K562 (cell line): ENCODE measurements around the gene POR. TPM values are rescaled to one million over a fixed set of nuclear protein-coding genes. Genes with fewer than 3 reads are reported as not detected.

ENCODE experiments used
- ATAC-seq: fragments of 200-7000 bp; cut with Tn5 transposase; 3 replicates; pipeline ENCODE4 v1.9.1; 2020; ENCODE audit warnings: moderate library complexity
- BruUV-seq: library from RNA; stranded (reverse); fragments of 400-500 nt; replicated peaks from 2 replicates; lab custom pipeline; 2021; lab: Mats Ljungman, UMichigan
- CTCF ChIA-PET: fragments of 300-600 bp; formaldehyde crosslinking; extraction: SDS; loops from one replicate; lab custom pipeline; 2021; ENCODE audit warnings: low intra/inter-chr PET ratio; lab: Yijun Ruan, JAX
- POLR2A ChIA-PET: fragments of 300-600, 350-650 bp; sonication (Branson Sonifier 250); formaldehyde crosslinking; extraction: SDS; loops from one replicate; lab custom pipeline; 2021; ENCODE audit warnings: antibody characterized with exemption, inconsistent platforms; lab: Yijun Ruan, JAX
- DNase-seq, 4 experiments: peaks; one replicate each; pipeline versions ENCODE4 v3.0.0 to v3.0.0-alpha.2; 2011 to 2018; ENCODE audit warnings: low spot score in 3 of 4, mixed read lengths in 3 of 4; ENCODE audit errors: extremely low read depth in 1 of 4
- FAIRE-seq: peaks from 2 replicates; lab custom pipeline; 2011; peaks lifted over from hg19 to GRCh38; lab: Jason Lieb, UNC
- H2AFZ ChIP-seq: 2 replicates; pipeline ENCODE4 v1.6.0; 2011; ENCODE audit warnings: low read depth, low read length, control low read depth, inconsistent platforms
- H3K27ac ChIP-seq: fragments of 200-600 bp; 3 replicates; pipeline ENCODE4 v1.8.0; 2011; ENCODE audit warnings: low read depth, mild to moderate bottlenecking, control low read depth, inconsistent platforms, low read length, moderate library complexity, mixed read lengths; ENCODE audit errors: extremely low read depth
- H3K27me3 ChIP-seq, 2 experiments: fragments of 300-600 bp in 1 of 2; 2 replicates in 1 of 2; 3 replicates in 1 of 2; pipeline versions ENCODE4 v1.6.0 to v1.8.0; 2011; ENCODE audit warnings: inconsistent platforms in 2 of 2, low read length in 2 of 2, mild to moderate bottlenecking in 1 of 2, mixed read lengths in 1 of 2, moderate library complexity in 1 of 2; ENCODE audit not compliant: control insufficient read depth in 2 of 2, insufficient read depth in 2 of 2
- H3K36me3 ChIP-seq: fragments of 300-600 bp; 3 replicates; pipeline ENCODE4 v1.8.0; 2011; ENCODE audit warnings: mild to moderate bottlenecking, low read length, inconsistent platforms; ENCODE audit not compliant: control insufficient read depth, insufficient read depth
- H3K4me1 ChIP-seq, 2 experiments: fragments of 200-600 bp in 1 of 2; replicated peaks in 1 of 2; 2 replicates in 1 of 2; 3 replicates in 1 of 2; pipeline versions ENCODE4 v1.5.1 to v1.8.0; 2011; ENCODE audit warnings: inconsistent platforms in 2 of 2, low read length in 2 of 2, mild to moderate bottlenecking in 1 of 2, mixed read lengths in 1 of 2, moderate library complexity in 1 of 2; ENCODE audit not compliant: control insufficient read depth in 2 of 2, insufficient read depth in 2 of 2
- H3K4me2 ChIP-seq: 2 replicates; pipeline ENCODE4 v1.6.1; 2011; ENCODE audit warnings: low read length, control low read depth, inconsistent platforms, mixed read lengths; ENCODE audit not compliant: insufficient read depth
- H3K4me3 ChIP-seq: fragments of 200-600 bp; sonication (generic), shearing (Covaris generic); 2 replicates; pipeline ENCODE4 v1.5.1; 2016; ENCODE audit warnings: control low read depth, inconsistent platforms
- H3K79me2 ChIP-seq: fragments of 200-600 bp; 3 replicates; pipeline ENCODE4 v1.8.0; 2011; ENCODE audit warnings: low read length, inconsistent platforms; ENCODE audit not compliant: control insufficient read depth, insufficient read depth
- H3K9ac ChIP-seq, 2 experiments: 2 replicates each; pipeline versions ENCODE4 v1.6.0 to v1.6.1; 2011; ENCODE audit warnings: low read depth in 2 of 2, low read length in 2 of 2, control low read depth in 1 of 2, inconsistent platforms in 1 of 2, mild to moderate bottlenecking in 1 of 2, mixed read lengths in 1 of 2; ENCODE audit not compliant: insufficient read depth in 1 of 2
- H3K9me1 ChIP-seq: one replicate; pipeline ENCODE4 v1.6.0; 2011; ENCODE audit warnings: inconsistent platforms, mild to moderate bottlenecking, low read length, moderate library complexity; ENCODE audit not compliant: control insufficient read depth, insufficient read depth
- H3K9me3 ChIP-seq: replicated peaks from 2 replicates; pipeline ENCODE4 v1.5.1; 2011; ENCODE audit warnings: low read depth, low read length, inconsistent platforms; ENCODE audit not compliant: control insufficient read depth, insufficient read depth
- H4K20me1 ChIP-seq: replicated peaks from 2 replicates; pipeline ENCODE4 v1.6.1; 2011; ENCODE audit warnings: low read length, inconsistent platforms, mixed read lengths; ENCODE audit not compliant: control insufficient read depth, insufficient read depth
- EP300 ChIP-seq: IDR thresholded peaks from 2 replicates; pipeline ENCODE4 v1.6.1; 2012; ENCODE audit warnings: low read length, improper control_type of control experiment
- EP400 ChIP-seq: fragments of 450-650 bp; IDR thresholded peaks from 2 replicates; pipeline ENCODE4 v1.6.1; 2017; ENCODE audit warnings: antibody characterized with exemption, mild to moderate bottlenecking, moderate library complexity
- HIVEP1 ChIP-seq: fragments of 250-450 bp; sonication (Bioruptor Pico); IDR thresholded peaks from 2 replicates; pipeline ENCODE4 v1.4.0; 2020; ENCODE audit warnings: mild to moderate bottlenecking
- NR2C1 ChIP-seq, 2 experiments: fragments of 450-650 bp; IDR thresholded peaks; 2 replicates each; pipeline ENCODE4 v1.6.1; 2017; ENCODE audit warnings: mild to moderate bottlenecking in 2 of 2, antibody characterized with exemption in 1 of 2, inconsistent platforms in 1 of 2, missing compliant biosample characterization in 1 of 2, missing genetic modification characterization in 1 of 2
- POLR2G ChIP-seq: fragments of 200-400 bp; formaldehyde crosslinking; IDR thresholded peaks from 2 replicates; pipeline ENCODE4 v1.6.1; 2017; ENCODE audit warnings: low read depth, mild to moderate bottlenecking, antibody characterized with exemption, low read length, moderate library complexity
- ZC3H11A ChIP-seq: IDR thresholded peaks from 2 replicates; pipeline ENCODE4 v1.6.1; 2012; ENCODE audit warnings: low read depth, low read length, improper control_type of control experiment
- ZFX ChIP-seq: sonication (generic); formaldehyde crosslinking; IDR thresholded peaks from 2 replicates; pipeline ENCODE4 v1.8.0; 2022; ENCODE audit warnings: mild to moderate bottlenecking, missing genetic modification reagents, moderate library complexity
- WGBS: fragments of 100-300 bp; shearing (Covaris generic); methylation state at CpG from one replicate; pipeline ENCODE4 v1.1.6; 2016; ENCODE audit warnings: low coverage, mixed read lengths; ENCODE audit not compliant: insufficient coverage; ENCODE audit errors: missing lambda C conversion rate; 5-methylcytosine and 5-hydroxymethylcytosine counted together
- in situ Hi-C: fragments of 300-500 bp; cut with MboI; formaldehyde crosslinking; loops from 4 replicates; pipeline ENCODE4 v1.15.0; 2018; ENCODE audit warnings: inconsistent platforms, mixed read lengths
- intact Hi-C: fragments of 100-400 bp; cut with micrococcal nuclease; formaldehyde crosslinking; loops from 2 replicates; pipeline ENCODE4 v1.14.2; 2022
- polyA plus RNA-seq, 8 experiments: library from polyadenylated mRNA; depleted of rRNA in 4 of 8; stranded (reverse) in 5 of 8; unstranded in 3 of 8; fragments of >200 nt; fragmentation: Nextera tagmentation in 2 of 8; fragmentation: Illumina TruSeq in 1 of 8; extraction: Ambion mirVana in 2 of 8; extraction: Trizol in 1 of 8; gene quantifications; 2 replicates each; pipeline versions ENCODE4 v1.2.1 to v1.2.3, GENCODE V29; 2011 to 2014; ENCODE audit warnings: inconsistent platforms in 1 of 8, missing spikeins in 1 of 8
- total RNA-seq, 7 experiments: library from RNA; depleted of rRNA in 6 of 7; stranded (reverse); fragments of >200 nt in 6 of 7; fragmentation: Illumina TruSeq in 2 of 7; extraction: Trizol in 2 of 7; gene quantifications; 2 replicates each; pipeline versions ENCODE4 v1.2.1 to v1.2.3, GENCODE V29; 2011 to 2021; ENCODE audit warnings: low replicate concordance in 1 of 7

POR gene
- total and polyA plus RNA-seq, 9 of the 15 experiments (the other 6 are each of a cell fraction or from before 2014, with no cell fraction given) = 4.7 to 142 (median 40.8) TPM

DNA sequence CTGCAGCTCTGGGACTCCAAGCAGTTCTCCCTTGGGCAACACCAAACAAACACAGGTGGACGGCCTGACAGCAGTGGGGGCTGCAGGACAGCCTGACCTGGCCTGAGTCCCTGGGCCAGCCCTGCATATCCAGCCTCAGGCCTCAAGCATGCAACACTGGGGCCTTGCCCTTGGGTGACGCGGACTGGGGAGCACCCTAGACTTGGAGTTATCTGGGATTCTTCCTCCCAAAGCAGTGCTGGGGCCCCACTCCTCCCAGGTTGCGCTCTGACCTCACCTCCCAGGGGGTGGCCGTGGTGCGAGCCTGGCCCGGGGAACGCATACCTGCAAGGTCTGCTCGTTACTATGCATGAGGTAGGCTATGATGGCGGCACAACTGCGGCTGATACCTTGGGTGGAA lies 85.6 kb downstream of the POR start:
- Histone ChIP-seq H3K36me3 (peaks cover 37% of the 10 kb centered on the region), H3K9me3 (no peaks in the 10 kb centered on the region), H4K20me1 (no peaks in the 10 kb centered on the region; the same call in 1 of the 2 replicates), H3K9ac (peak overlapping the region in 1 of 2 experiments; percentile 66; a peak in 1 of 4 replicates), H3K79me2 (no peaks in the 10 kb centered on the region), H3K27me3 (no peaks in the 10 kb centered on the region), H3K4me1 (peaks cover 5 to 6% of the 10 kb centered on the region in 2 experiments; a peak in 3 of 5 replicates), H3K9me1 (no peaks in the 10 kb centered on the region), H3K4me3 (no peak overlapping the region), H3K4me2 (no peak overlapping the region), H3K27ac (no peak overlapping the region), H2AFZ (no peak overlapping the region)
- DNase-seq (no peak), FAIRE-seq (no peak), ATAC-seq (peak; percentile 23; the same call in 2 of the 3 replicates)
- TF ChIP-seq NR2C1 (IDR thresholded peaks at IDR 0.05) = no peak
- no peak for TF ChIP-seq NR2C1 (tag; IDR thresholded peaks at IDR 0.05)
- no peak for TF ChIP-seq HIVEP1
- TF ChIP-seq ZC3H11A = no peak
- no peak for TF ChIP-seq EP400
- TF ChIP-seq EP300 = no peak
- 0 out of 2 replicates have a peak, but pooled peaks have one; percentile 29 for TF ChIP-seq POLR2G
- TF ChIP-seq ZFX (CRISPR knock-in tag) = no peak
- CTCF ChIA-PET = no interaction called here
- BruUV-seq = no TSS peak
- in situ Hi-C loops = loop anchor here (25.0 kb wide), 1 partner anchor 563 kb away; no protein-coding TSS in a partner anchor
- 84% methylated on average over 11 of the region's 11 CpGs for WGBS
- POLR2A ChIA-PET = no interaction called here
- intact Hi-C loops = no loop called here
